GM10266 (cell line): ENCODE data around the gene C11orf21.

Experiments used
- DNase-seq: peaks from one replicate; pipeline ENCODE4 v3.0.0; 2012; ENCODE audit errors: extremely low spot score
- TF ChIP-seq, protein P1 (sequence below): IDR thresholded peaks from 2 replicates; pipeline ENCODE4 v1.5.1; 2012; ENCODE audit warnings: mild to moderate bottlenecking, low read depth; ENCODE audit not compliant: control insufficient read depth, insufficient read depth; ENCODE audit errors: missing control alignments

The C11orf21 gene

DNA sequence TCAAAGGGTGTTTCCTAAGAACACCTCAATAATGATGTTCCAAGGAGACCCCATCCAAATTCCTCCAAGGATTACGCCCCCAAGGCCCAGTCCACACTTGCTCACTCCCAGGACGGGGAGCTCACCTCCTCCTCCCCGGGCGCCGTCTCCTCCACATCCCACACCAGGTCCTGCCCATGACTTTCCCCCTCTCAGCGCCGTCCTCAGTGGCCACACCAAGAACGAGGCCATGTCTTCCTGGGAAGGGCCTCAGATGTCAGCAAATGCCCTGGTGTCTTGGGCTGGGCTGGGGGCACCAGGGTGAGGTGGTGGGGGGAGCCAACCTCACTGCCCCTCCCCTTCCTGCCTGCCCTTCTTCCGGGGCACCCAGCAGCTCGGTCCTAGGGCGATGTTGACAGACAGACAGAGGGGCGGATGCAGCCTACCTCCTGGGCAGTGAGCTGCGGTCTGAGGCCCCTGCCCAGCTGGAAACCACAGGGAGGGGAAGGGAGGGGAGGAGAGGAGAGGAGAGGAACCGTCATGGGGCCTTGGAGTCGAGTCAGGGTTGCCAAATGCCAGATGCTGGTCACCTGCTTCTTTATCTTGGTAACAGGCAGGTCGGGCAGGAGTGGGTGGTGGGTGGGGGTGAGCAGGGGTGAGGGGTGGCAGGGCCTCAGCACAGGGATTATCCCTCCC is at the start of gene C11orf21, which contains the start of gene TSPAN32:
TSS of gene C11orf21 (minus strand) at position 288 of the 675 bp plus-strand sequence. CDS start at position 178, 110 bp downstream.
TSS of gene TSPAN32 (plus strand) at position 383 of the 675 bp plus-strand sequence. CDS start at position 520, 137 bp downstream.
- TF ChIP-seq, protein P1, sequence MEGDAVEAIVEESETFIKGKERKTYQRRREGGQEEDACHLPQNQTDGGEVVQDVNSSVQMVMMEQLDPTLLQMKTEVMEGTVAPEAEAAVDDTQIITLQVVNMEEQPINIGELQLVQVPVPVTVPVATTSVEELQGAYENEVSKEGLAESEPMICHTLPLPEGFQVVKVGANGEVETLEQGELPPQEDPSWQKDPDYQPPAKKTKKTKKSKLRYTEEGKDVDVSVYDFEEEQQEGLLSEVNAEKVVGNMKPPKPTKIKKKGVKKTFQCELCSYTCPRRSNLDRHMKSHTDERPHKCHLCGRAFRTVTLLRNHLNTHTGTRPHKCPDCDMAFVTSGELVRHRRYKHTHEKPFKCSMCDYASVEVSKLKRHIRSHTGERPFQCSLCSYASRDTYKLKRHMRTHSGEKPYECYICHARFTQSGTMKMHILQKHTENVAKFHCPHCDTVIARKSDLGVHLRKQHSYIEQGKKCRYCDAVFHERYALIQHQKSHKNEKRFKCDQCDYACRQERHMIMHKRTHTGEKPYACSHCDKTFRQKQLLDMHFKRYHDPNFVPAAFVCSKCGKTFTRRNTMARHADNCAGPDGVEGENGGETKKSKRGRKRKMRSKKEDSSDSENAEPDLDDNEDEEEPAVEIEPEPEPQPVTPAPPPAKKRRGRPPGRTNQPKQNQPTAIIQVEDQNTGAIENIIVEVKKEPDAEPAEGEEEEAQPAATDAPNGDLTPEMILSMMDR: no peak
- no peak for DNase-seq

DNA sequence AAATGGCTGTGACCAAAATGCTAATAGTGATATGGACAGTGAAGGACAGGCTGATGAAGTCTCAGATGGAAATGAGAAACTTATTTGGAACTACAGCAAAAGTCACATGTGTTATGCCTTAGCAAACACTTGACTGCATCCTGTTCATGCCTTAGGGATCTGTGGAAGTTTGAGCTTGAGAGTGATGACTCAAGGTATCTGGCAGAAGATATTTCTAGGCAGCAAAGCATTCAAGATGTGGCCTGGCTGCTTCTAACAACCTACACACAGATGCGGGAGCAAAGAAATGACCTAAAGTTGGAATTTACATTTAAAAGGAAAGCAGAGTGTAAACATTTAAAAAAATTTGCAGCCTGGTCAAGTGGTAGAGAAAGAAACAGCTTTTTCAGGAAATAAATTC is 47.3 kb upstream of the C11orf21 start:
- TF ChIP-seq, protein P1: no peak
- DNase-seq: no peak

DNA sequence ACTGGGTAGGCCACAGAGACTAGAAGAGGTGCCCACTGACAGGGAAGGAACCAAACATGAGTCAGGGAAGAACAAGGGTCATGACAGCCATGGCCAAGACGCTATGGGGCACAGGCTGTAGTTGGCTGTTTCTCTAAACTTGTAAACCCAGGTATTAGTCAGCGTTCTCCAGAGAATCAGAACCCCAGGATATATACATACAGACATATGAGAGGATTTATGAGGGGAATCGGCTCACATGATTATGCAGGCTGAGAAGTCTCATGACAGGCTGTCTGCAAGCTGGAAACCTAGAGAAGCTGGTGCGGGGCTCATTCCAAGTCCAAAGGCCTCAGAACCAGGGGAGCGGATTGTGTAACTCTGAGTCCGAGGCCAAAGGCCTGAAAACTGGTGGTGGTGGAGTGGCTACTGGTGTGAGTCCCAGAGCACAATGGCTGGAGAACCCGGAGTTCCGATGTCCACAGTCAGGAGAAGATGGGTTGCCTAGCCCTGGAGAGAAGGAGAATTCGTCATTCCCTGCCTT is 45.7 kb upstream of the C11orf21 start:
- DNase-seq: no peak
- TF ChIP-seq, protein P1: no peak

DNA sequence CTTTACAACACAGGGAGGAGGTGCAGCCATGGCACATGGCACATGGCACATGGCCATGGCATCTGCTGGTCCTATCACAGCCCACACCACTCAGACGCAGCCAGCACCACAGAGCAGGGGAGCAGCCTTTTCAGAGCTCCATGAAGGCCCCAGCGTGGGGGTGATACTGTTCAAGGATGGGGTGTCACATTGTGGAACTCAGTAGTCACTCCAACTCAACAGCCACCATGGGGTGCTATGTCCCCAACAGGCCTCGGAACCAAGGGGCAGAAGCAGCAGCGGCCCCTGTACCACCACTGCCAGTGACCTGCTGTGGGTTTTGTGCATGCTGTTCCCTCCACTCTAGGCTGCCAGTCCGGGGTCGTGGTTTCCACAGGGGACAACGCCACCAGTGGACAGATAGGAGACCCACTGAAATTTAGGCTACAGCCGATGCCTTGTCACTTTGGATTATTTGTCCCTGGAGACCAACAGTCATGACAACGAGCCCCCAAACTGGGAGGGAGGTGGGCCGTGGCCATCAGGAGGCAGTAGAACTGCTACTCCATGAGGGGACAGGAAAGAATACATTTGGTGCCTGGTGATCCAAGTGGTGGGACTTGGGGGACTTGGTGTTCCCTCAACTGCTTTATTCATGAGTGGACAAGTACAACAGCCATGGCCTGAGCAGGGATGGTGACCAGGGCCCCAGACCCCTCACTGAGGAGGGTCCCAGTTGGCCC is 45.0 kb upstream of the C11orf21 start:
- DNase-seq: no peak
- TF ChIP-seq, protein P1: no peak

DNA sequence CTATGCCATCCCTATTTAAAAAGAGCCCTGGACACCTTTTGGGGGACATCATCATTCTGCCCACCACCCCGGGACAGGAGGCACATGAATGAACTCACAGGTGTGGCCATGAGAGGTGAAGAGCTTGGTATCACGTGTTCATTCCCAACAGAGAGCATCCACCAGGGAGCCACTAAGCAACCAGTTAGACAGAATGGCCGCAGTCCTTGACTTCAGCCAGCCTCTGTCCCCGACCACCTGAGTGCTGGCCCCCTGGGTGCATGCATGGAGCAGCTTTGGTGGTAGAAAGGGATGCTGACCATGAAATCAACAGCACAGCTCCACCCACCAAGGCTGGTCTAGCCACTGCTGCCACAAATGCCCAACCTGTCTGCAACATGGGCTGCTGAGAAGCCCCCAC is 44.3 kb upstream of the C11orf21 start:
- TF ChIP-seq, protein P1: no peak
- DNase-seq: no peak

DNA sequence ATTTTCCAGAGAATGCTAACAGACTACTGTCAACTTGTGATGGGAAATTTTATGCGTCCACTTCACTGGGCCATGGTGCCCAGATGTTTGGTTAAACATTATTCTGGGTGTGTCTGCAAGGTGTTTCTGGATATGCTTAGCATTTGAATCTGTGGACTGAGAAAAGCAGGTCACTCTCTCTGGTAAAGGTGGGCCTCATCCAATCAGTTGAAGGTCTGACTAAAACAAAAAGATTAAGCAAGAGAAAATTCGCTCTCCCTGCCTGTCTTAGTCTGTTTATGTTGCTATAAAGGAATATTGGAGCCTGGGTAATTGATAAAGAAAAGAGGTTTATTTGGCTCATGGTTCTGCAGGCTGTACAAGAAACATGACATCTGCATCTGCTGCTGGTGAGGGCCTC is 43.3 kb upstream of the C11orf21 start:
- no peak for DNase-seq
- TF ChIP-seq, protein P1: no peak

- TF ChIP-seq, protein P1: no peak
- DNase-seq: no peak
These were observed 41.8 kb upstream of the C11orf21 start for GRCh38 chr11:2343502-2343901.
